Testis (tissue), 3 donors: ENCODE results near the gene BMAL1. TPM values are rescaled to one million over a fixed set of nuclear protein-coding genes. Genes with fewer than 3 reads are reported as not detected.

Experiments
- DNase-seq: peaks from one replicate; pipeline ENCODE4 v3.0.0-alpha.2; 2019
- H3K27ac ChIP-seq, 2 donors: fragments of 200-600 bp; sonication (generic); one replicate each; pipeline ENCODE4 v1.5.1; 2019
- H3K27me3 ChIP-seq: fragments of 200-600 bp; sonication (generic); one replicate; pipeline ENCODE4 v1.5.1; 2019
- H3K36me3 ChIP-seq: fragments of 200-600 bp; sonication (generic); one replicate; pipeline ENCODE4 v1.5.1; 2017; ENCODE audit warnings: low read depth; ENCODE audit errors: missing control alignments
- H3K4me1 ChIP-seq: fragments of 200-600 bp; sonication (generic); one replicate; pipeline ENCODE4 v1.5.1; 2019
- H3K4me3 ChIP-seq, 2 donors: fragments of 200-600 bp; sonication (generic); one replicate each; pipeline ENCODE4 v1.5.1; 2017 to 2019
- H3K9me3 ChIP-seq: fragments of 200-600 bp; sonication (generic); one replicate; pipeline ENCODE4 v1.5.1; 2017
- CTCF ChIP-seq, 3 experiments: fragments of 450-650 bp in 2 of 3; fragments of 200-600 bp in 1 of 3; sonication (generic) in 1 of 3; IDR thresholded peaks; one replicate each; pipeline ENCODE4 v1.5.1; 2016 to 2019; ENCODE audit warnings: antibody characterized with exemption in 3 of 3, mild to moderate bottlenecking in 2 of 3, moderate library complexity in 1 of 3
- POLR2A ChIP-seq: fragments of 450-650 bp; IDR thresholded peaks from one replicate; pipeline ENCODE4 v1.6.1; 2017; ENCODE audit warnings: antibody characterized with exemption, mild to moderate bottlenecking, moderate library complexity
- WGBS, 2 donors: methylation state at CpG; one replicate each; pipeline ENCODE4 v1.1.5; 2018; 5-methylcytosine and 5-hydroxymethylcytosine counted together
- intact Hi-C: fragments of 100-400 bp; cut with DNase I; formaldehyde crosslinking; loops from one replicate; pipeline ENCODE4 v1.15.1; 2023; ENCODE audit warnings: low total_unique reads
- polyA plus RNA-seq: library from polyadenylated mRNA; stranded (reverse); fragments of 350-450 nt; fragmentation: Illumina TruSeq; extraction: RNeasy Lipid Tissue Mini Kit (QIAGEN cat#74804); gene quantifications from one replicate; pipeline ENCODE4 v1.2.3, GENCODE V29; 2014; ENCODE audit warnings: low read depth, low replicate concordance; ENCODE audit not compliant: insufficient read depth
- total RNA-seq, 2 donors: library from RNA; depleted of rRNA; stranded (reverse); fragments of >200 nt; gene quantifications; one replicate each; pipeline ENCODE4 v1.2.3, GENCODE V29; 2016

BMAL1 gene
- total and polyA plus RNA-seq, 3 donors from 2014 or later, result 21.5 to 40.3 (median 35.7) TPM

DNA sequence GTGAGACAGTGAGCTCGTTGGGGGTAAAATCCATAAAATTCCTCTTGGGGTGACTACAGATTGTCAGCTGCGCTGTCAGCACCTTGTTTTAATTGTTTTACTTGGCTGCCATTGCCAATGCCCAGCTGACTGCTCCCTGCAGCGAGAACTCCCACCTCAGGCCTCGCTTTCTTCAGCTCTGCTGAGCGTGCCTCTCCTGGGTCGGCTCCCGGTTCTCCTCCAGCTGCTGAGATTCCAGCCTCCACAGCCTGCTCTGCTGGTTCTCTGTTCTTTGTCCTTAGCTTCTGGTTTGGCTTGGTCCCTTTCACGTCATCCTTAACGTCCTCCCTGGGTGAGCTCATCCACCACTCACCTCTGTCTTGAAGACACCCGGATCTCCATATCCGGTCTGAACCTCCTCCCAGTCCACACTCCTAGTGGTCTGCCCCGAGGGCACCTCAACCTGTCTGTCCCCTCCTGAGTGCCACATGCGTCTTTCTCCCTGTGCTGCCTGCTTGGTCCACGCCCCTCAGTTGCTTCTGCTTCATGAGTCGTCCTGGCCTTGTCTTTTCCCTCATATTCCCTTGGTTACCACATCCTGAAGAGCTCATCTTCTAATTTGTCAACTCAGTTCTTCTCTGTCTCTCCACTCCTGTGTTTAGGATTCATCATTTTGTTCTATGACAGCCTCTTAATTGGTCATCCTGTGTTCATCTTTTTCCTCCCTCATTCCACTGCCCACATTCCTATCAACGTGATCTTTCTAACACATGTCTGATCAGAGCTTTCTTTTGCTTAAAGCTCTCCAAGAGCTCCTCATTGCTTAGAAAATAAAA lies 35.6 kb downstream of the BMAL1 start:
- 87 to 92% methylated on average over 16 of the region's 16 CpGs for WGBS, 2 donors
- Histone ChIP-seq H3K36me3 (no peaks in the 10 kb centered on the region), H3K27me3 (no peaks in the 10 kb centered on the region), H3K4me1 (peaks cover 5% of the 10 kb centered on the region), H3K9me3 (no peaks in the 10 kb centered on the region), H3K4me3 (no peak overlapping the region), H3K27ac (no peak overlapping the region)
- intact Hi-C loops, result no loop called here
- no peak for DNase-seq
- TF ChIP-seq CTCF (IDR thresholded peaks at IDR 0.05), result no peak
- TF ChIP-seq POLR2A, result no peak

DNA sequence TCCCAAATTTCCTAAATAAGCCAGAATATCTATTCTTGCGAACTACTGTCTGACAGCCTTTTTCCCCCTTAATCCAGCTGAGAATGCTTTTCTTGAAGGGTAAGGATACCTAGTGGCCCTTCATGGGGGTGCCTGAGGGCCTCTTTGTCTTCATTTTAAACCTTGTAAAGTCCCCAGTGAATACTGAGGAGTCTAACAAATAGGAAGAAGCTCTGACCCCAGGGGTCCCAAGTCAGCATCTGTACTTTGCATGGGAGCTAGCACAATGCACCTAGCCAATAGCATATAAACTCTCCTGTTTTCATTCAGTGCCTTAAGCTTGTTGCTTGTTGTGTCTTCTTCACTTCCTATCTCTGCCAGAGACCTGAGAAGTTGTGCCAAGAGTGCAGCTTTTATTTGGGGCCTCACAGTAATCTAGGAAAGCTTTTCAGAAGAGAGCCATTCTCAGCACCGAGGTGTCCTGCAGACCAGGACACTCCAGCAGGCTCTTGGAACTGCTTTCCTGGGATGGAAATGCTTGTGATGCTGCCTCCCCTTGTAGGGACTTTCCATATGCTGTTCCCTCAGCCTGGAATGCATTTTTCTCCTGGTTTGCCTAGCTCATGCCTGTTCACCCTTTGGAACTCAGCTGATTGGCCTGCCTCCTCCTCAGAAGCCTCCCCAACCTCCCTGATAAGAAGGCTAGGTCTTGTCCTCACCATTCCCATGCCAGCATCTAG lies 37.2 kb downstream of the BMAL1 start:
- Histone ChIP-seq H3K4me1 (peaks cover 5% of the 10 kb centered on the region), H3K27me3 (no peaks in the 10 kb centered on the region), H3K36me3 (no peaks in the 10 kb centered on the region), H3K4me3 (no peak overlapping the region), H3K9me3 (no peaks in the 10 kb centered on the region), H3K27ac (no peak overlapping the region)
- intact Hi-C loops, result no loop called here
- TF ChIP-seq POLR2A (no peak), CTCF (IDR thresholded peaks at IDR 0.05) (no peak)
- 69 to 75% methylated on average over 2 of the region's 2 CpGs for WGBS, 2 donors
- DNase-seq, result no peak

DNA sequence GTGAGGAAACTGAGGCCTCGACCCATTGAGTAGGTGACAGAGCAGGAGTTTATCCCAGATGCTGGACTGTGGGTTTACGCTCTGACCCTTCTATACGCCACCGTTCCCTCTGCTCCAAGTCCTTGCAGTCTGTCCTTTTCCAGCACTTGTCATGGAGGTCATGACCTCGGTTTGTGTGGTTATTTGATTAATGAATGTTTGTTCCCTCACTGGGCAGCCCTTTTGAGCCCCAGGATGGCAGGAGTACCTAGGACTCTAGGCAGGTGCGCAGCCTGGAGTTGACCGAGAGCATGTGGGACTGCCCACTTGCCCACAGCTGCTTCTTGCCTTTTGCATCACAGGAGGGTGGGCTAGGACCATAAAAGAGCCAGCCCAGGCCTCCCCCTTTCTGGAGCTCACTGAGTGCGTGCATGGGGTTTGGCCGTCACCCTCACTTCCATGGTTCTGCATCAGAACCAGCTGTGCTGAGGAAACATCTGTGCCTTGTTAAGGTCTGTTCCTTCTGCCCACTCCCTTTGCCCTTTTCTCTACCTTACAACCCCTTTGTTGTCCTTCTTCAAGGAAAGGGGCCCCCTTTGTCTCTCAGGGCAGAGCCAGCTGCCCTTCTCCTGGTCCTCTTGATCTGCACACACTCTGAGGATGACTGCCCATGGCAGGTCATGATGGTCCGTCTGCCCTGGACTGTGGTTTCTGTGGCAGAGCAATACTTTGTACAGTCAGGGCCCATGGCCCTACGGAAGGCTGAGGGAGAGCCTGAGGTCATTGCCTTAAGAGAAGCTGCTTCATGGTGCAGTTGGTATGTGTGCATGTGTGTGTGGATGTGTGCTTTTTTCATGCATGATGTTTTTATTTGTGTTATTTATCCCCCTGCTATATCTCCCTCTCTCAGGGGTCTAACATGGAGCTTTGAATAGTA lies 38.2 kb downstream of the BMAL1 start:
- Histone ChIP-seq H3K9me3 (no peaks in the 10 kb centered on the region), H3K4me1 (peaks cover 5% of the 10 kb centered on the region), H3K4me3 (no peak overlapping the region), H3K27me3 (no peaks in the 10 kb centered on the region), H3K27ac (no peak overlapping the region), H3K36me3 (no peaks in the 10 kb centered on the region)
- TF ChIP-seq POLR2A (no peak), CTCF (IDR thresholded peaks at IDR 0.05) (no peak)
- intact Hi-C loops, result no loop called here
- no peak for DNase-seq
- WGBS, 2 donors, result 92 to 93% methylated on average over 10 to 11 of the region's 11 CpGs

- TF ChIP-seq CTCF (IDR thresholded peaks at IDR 0.05) (no peak), POLR2A (no peak)
- H3K27ac ChIP-seq, result no peak overlapping the region
- H3K9me3 ChIP-seq, result no peaks in the 10 kb centered on the region
- H3K4me3 ChIP-seq, result no peak overlapping the region
- no peak for DNase-seq
- H3K27me3 ChIP-seq, result no peaks in the 10 kb centered on the region
- H3K36me3 ChIP-seq, result no peaks in the 10 kb centered on the region
- intact Hi-C loops, result no loop called here
- 72 to 76% methylated on average over 4 of the region's 4 CpGs for WGBS, 2 donors
- H3K4me1 ChIP-seq, result peaks cover 5% of the 10 kb centered on the region
These were observed 39.0 kb downstream of the BMAL1 start for GRCh38 chr11:13316528-13316961.
